SKM-1 (cell line): ENCODE data around the gene LY6G5C.
A peak's percentile ranks its signal among the peaks of the same experiment; 100 is the strongest.
"Not testable (repeated sequence)": the region's sequence is repeated elsewhere in the genome, so short reads cannot be mapped to it uniquely, and the experiment has no call there.

ENCODE experiments used
- DNase-seq: peaks from one replicate; lab custom pipeline; 2025; ENCODE audit not compliant: unreplicated experiment; lab: John Stamatoyannopoulos, UW

LY6G5C gene

DNA sequence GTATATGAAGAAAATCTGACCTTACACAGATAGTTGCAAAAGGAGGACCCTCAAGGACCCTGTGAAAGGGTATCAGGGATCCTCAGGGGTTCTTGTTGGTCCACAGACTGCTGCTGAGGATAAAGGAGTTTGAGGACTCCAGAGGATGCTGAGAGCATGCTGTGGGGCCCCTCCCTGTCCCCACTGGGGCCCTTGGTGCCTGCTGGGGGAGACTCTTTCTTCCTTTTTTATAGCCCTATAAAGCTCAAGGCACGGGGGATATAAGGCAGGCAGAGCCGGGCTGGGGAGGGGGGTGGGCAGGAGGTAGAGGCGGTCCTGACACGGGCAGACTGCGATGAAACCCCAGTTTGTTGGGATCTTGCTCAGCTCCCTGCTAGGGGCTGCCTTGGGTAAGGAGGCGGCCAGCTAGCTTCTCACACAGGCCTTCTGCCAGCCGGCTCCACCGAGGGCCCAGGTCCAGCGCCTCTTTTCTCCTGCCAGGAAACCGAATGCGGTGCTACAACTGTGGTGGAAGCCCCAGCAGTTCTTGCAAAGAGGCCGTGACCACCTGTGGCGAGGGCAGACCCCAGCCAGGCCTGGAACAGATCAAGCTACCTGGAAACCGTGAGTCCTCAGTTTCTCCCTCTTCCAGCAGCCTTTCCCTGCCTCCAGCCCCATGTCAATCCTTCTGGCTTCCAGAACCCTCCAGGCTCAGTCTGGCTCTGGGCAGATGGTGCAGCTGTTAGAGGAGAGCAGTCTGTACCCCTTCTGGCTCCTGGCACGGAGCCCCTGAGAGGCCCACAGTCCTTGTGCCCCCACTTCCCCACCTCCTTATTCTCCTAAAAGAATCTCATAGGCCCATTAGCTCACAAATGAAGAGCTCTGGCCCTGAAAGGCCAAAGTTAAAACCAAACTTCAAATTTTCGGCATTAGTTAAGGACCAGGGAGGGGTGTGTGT lies 34.4 kb upstream of the LY6G5C start, which contains the start of gene LY6G6D:
LY6G6D (plus strand) TSS at position 327 of the 937 bp plus-strand sequence; CDS start at position 335, 8 bp downstream.
- no peak for DNase-seq

GRCh38 chr6:31713991-31714684 lies 33.3 kb upstream of the LY6G5C start:
- no peak for DNase-seq

GRCh38 chr6:31713465-31713864 lies 32.6 kb upstream of the LY6G5C start:
- no peak for DNase-seq

GRCh38 chr6:31712296-31712695 lies 31.4 kb upstream of the LY6G5C start:
- DNase-seq, result no peak

DNA sequence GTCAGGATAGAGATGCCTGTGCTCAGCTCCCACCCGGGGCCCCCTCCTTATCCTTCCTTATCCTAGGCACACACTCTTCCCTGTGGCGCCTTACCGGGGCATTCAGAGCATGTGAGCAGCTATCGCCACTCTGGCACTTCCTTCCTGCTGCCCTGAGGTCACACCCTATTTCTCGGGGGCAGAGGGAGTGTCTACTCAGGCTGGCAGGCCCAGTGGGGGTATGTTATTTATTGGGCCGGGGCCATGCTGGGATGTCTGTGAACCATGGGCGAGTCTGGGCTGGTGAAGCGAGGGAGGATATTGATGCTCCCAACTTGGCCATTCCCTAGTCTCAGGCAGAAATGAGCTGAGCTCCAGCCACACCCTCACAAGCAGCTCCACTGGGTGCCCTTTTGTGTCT lies 30.4 kb upstream of the LY6G5C start:
- DNase-seq, result no peak

DNA sequence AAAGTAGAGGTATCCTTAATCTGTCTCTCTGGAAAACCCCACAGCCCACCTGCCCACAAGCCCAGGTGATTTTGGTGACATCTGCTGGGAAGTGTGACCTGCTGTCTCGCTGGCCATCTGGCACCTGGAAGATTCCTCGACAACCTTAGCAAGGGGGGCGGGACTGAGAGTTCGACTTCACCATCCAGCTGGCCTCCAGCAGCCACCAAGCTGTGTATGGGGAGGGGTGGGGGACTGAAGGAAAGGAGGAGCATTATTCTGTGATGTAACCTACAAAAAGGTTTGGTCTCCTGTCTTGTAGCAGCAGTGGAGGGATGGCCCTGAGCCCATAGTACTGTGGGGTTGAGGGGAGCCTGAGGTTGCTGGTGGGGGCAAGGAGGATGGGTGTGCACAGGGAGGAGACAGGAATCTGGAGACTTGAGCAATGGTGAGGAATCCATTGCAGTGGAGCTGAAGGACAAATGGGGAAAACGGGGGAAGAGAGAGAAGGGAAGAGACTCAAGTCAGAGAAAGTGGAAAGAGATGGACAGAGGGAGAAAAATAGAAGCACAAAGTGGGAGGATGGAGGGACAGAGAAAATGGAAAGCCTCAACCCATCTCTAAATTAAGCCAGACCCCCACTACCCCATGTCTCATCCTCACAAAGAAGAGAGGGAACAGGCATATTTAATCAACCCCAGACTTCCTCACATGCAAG lies 29.8 kb upstream of the LY6G5C start:
- no peak for DNase-seq

DNA sequence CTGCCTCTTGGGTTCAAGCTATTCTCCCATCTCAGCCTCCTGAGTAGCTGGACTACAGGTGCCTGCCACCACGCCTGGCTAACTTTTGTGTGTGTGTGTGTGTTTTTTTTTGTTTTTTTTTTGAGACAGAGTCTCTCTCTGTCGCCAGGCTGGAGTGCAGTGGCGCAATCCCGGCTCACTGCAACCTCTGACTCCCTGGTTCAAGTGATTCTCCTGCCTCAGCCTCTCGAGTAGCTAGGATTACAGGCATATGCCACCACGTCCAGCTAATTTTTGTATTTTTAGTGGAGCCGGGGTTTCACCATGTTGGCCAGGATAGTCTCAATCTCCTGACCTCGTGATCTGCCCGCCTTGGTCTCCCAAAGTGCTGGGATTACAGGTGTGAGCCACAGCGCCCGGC lies 28.3 kb upstream of the LY6G5C start:
- DNase-seq, result not testable (repeated sequence)

GRCh38 chr6:31708224-31708623 lies 27.4 kb upstream of the LY6G5C start:
- no peak for DNase-seq

DNA sequence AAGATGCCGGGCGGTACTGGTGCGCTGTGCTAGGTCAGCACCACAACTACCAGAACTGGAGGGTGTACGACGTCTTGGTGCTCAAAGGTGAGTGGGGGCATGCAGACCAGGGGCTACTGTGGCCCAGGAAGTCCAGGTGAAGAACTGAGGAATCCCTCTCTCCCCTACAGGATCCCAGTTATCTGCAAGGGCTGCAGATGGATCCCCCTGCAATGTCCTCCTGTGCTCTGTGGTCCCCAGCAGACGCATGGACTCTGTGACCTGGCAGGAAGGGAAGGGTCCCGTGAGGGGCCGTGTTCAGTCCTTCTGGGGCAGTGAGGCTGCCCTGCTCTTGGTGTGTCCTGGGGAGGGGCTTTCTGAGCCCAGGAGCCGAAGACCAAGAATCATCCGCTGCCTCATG lies 26.8 kb upstream of the LY6G5C start:
- no peak for DNase-seq

DNA sequence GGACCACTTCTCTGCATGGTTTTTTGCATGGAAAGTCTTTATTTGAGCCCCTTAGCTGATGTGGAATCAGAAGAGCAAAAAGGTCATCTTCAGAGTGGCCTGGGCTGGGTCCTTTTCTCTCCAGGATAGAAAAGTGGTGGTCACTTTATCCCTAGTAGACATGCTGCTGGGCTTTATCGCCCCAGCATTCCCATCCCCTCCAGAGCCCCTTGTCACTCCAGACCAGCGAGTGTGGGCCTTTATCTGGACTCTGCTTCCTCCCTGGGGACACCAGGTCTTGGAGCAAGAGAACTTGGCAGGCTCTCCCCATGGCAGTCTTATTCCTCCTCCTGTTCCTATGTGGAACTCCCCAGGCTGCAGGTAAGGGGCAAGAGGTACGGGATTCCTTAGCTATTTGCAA lies 25.7 kb upstream of the LY6G5C start, which contains the start of gene LY6G6F:
LY6G6F (plus strand) TSS at position 268 of the 400 bp plus-strand sequence; CDS start at position 309, 41 bp downstream.
- no peak for DNase-seq

GRCh38 chr6:31705931-31706330 lies 25.1 kb upstream of the LY6G5C start:
- no peak for DNase-seq

GRCh38 chr6:31702819-31703716 lies 22.2 kb upstream of the LY6G5C start, which contains the start of gene ABHD16A:
TSS of gene ABHD16A (minus strand) at chr6:31703324. CDS start at chr6:31703281, 43 bp downstream.
- DNase-seq, result peak; percentile 96

- DNase-seq, result no peak
Observed at GRCh38 chr6:31702405-31702818, 21.5 kb upstream of the LY6G5C start.

GRCh38 chr6:31701666-31702404 lies 21.0 kb upstream of the LY6G5C start:
- DNase-seq, result no peak

DNA sequence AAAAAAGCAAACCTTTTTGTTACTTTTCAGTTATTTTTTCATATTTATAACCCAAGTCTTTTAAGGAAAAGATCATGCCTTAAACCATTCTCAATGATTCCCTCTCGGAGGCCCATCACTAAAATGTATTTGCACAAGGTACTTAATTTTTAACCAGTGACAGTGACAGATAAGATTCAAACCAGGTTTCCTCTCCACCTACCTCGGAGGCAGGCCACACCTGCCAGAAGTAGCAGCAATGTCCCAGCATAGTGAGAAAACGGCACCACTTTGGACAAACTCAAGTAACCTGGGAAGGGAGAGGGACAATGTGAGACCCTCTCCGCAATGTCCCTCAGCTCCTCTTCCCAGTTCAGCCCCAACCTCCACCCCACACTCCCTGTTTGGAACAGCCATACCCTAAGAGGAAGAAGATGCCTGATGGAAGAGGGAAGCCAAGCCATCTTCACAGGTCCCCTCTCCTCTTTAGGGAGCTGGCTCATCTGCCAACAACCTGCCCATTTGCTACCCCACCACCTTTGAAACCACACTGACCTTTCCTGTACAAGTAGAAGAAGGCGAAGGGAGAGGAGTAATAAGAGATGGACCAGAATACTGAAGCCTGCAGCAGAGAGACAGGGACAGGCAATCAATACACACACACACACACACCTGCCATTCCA lies 20.0 kb upstream of the LY6G5C start:
- DNase-seq, result no peak

DNA sequence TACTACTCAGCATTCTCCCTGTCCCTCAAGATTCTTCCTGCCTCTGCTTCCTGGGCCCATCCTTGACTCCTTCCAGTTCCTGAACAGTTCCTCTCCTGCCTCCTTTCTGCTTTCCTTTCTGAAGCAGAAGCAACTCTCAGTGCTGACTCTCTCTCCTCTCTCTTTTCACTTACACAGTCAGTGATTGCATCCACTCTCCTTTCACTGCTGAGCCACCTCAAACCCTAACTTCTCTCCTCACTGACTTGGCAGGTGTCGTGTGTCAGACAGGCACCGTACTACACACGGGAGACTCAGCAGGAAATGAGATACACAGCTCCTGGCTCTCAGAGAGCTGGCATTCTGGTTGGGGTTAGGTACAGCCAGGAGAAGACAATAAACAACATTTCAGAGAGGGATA lies 16.7 kb upstream of the LY6G5C start:
- no peak for DNase-seq

- no peak for DNase-seq
Observed at GRCh38 chr6:31693535-31693934, 12.7 kb upstream of the LY6G5C start.

DNA sequence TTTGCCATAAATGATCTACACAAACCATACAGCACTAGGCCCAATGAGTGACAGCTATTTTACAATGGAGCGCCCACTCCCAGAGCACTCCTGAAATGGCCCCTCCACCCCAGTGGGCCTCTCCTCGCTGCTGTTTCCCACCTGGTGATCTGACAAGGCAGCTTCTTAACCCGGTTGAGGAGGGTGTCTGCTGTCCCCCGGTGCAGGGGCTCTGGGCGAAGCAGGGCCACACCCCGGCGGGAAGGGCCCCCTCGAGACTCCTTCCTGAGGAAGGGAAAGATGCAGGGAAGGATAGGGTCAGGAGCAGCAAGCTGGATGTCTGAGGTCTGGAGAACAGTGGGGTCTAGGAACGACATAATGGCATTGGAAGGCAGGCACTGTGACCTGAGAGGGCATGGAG lies 12.0 kb upstream of the LY6G5C start:
- no peak for DNase-seq

DNA sequence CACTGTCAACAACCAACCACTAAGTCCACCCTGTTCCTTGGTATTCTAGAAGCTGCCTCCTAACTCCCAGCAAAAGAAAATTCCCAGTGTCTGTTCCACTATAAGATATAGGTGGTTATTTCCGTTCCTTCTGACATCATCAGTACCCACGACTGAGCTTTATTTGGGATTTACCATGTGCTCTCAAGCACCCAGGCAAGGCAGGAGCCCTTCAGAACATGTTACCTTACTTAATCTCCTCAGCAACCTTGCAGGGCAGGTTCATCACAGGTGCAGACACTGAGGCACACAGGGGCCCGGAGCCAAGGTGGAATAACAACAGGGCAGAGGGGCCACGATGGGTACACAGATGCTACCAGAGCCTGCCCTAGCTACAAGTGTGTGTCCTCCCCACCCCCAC lies 11.5 kb upstream of the LY6G5C start:
- no peak for DNase-seq
